ENCODE results near the gene RPS21. TPM values are rescaled to one million over a fixed set of nuclear protein-coding genes. Genes with fewer than 3 reads are reported as not detected.

Gene RPS21
- total RNA-seq, 2 experiments from 2014 or later = 3,015 to 3,210 TPM

GRCh38 chr20:62426699-62427131, 39.8 kb downstream of the RPS21 start:
- Mint-ChIP-seq H3K9me3 (no peaks in the 10 kb centered on the region), H3K27me3 (peaks cover 9% of the 10 kb centered on the region), H3K4me3 (no peak overlapping the region), H3K27ac (no peak overlapping the region), H3K36me3 (ENCODE audit: low read depth) (no peaks in the 10 kb centered on the region), H3K4me1 (ENCODE audit: low read depth) (no peaks in the 10 kb centered on the region)
- Histone ChIP-seq H3K27me3 (ENCODE audit: control insufficient read depth in 1 of 2, insufficient read depth in 2 of 2, low read length in 2 of 2) (peaks cover 0 to 7% of the 10 kb centered on the region in 2 experiments), H3K36me3 (ENCODE audit: insufficient read depth, low read length) (no peaks in the 10 kb centered on the region), H3K4me1 (ENCODE audit: insufficient read depth, low read length) (no peaks in the 10 kb centered on the region), H3K9me3 (ENCODE audit: control insufficient read depth in 1 of 2, insufficient read depth in 1 of 2, low read length in 2 of 2) (peaks cover 0 to 6% of the 10 kb centered on the region in 2 experiments), H3K27ac (ENCODE audit: low read depth in 1 of 2, low read length in 2 of 2) (no peak overlapping the region), H3K4me3 (ENCODE audit: low read length) (no peak overlapping the region)
- intact Hi-C loops (cut with DNase I, micrococcal nuclease) = no loop called here
- ChIA-PET POLR2A (no interaction called here), CTCF (no interaction called here)
- ATAC-seq (ENCODE audit: poor library complexity) (no peak), DNase-seq (no peak)
- no peak for TF ChIP-seq CTCF (IDR thresholded peaks at IDR 0.05)

DNA sequence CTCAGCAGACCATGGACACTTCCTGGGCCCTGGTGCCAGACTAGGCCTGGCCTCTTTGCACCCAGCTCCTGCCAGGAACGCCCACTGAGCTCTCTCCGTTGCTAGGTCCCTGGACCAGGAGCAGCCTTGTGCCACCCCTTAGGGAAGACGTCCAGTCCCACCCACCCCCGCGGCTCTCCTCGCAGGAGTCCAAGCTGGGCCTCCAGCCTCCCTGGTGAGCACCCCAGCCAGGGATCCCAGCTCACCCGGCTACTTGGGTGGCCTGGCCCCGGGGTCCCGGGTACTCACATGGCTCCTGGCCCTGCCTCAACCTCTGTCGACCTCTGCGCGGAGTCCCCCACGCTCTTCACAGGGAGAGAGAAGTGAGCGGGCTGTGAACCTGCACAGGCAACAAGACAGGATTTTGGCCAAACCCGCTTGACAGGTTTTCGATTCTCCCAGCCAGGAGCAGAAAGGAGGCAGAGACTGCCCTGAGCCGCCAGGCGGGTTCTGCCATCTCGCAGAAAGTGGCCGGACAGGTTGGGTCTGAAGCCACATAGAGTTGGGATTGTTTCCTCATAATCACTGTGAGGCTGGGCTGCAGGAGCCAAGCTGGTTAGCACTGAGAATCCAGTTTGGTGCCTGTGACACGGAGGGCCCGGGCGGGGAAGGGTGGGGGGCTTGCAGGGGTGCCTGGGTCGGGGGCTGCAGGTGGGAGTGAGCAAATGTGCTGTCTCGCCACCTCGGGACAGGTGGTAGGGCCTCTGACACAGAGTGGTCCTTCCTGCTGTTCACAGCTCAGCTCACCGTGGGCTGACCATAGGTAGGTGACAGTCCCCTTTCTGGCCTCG, 40.5 kb downstream of the RPS21 start, which contains the start of gene RBBP8NL:
Gene RBBP8NL (minus strand): TSS at position 368 of the 830 bp plus-strand sequence. CDS start 7,892 bp downstream, outside the sequence.
- Histone ChIP-seq H3K36me3 (ENCODE audit: insufficient read depth, low read length) (no peaks in the 10 kb centered on the region), H3K27me3 (ENCODE audit: control insufficient read depth in 1 of 2, insufficient read depth in 2 of 2, low read length in 2 of 2) (peaks cover 0 to 7% of the 10 kb centered on the region in 2 experiments), H3K9me3 (ENCODE audit: control insufficient read depth in 1 of 2, insufficient read depth in 1 of 2, low read length in 2 of 2) (peaks cover 0 to 6% of the 10 kb centered on the region in 2 experiments), H3K27ac (ENCODE audit: low read depth in 1 of 2, low read length in 2 of 2) (no peak within 1 kb of the TSS), H3K4me1 (ENCODE audit: insufficient read depth, low read length) (no peaks in the 10 kb centered on the region), H3K4me3 (ENCODE audit: low read length) (no peak within 1 kb of the TSS)
- CTCF ChIA-PET = no interaction called here
- peaks cover 10% of the 10 kb centered on the region for H3K27me3 Mint-ChIP-seq
- H3K4me1 Mint-ChIP-seq (ENCODE audit: low read depth) = no peaks in the 10 kb centered on the region
- H3K36me3 Mint-ChIP-seq (ENCODE audit: low read depth) = no peaks in the 10 kb centered on the region
- POLR2A ChIA-PET = no interaction called here
- intact Hi-C loops (cut with DNase I, micrococcal nuclease) = no loop called here
- ATAC-seq (ENCODE audit: poor library complexity) (no peak), DNase-seq (no peak)
- H3K9me3 Mint-ChIP-seq = no peaks in the 10 kb centered on the region
- H3K4me3 Mint-ChIP-seq = no peak within 1 kb of the TSS
- no peak for TF ChIP-seq CTCF (IDR thresholded peaks at IDR 0.05)
- H3K27ac Mint-ChIP-seq = no peak within 1 kb of the TSS

DNA sequence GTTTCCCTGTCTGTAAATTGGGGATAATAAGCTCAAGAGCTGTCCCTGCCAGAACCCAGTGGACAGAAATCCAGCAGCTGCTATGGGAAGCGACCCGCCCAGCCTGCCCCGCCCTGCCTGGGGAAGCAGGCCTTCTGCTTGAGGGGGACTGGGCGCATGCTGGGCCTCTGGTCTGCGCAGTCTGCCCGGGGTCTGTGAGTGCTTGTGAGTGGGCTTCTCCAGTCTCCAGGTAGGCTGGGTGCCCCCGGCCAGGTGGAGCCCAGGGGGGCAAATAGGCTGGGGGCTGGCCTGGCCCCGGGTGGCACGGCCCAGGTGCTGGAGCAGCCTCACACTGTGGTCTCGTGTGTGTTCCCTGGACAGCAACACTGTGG, 41.1 kb downstream of the RPS21 start:
- intact Hi-C loops (cut with DNase I, micrococcal nuclease) = no loop called here

More for the DNA sequence above, 41.1 kb downstream of the RPS21 start:
- no peaks in the 10 kb centered on the region for H3K9me3 Mint-ChIP-seq
- DNase-seq (no peak), ATAC-seq (ENCODE audit: poor library complexity) (no peak)
- Histone ChIP-seq H3K4me3 (ENCODE audit: low read length) (no peak overlapping the region), H3K9me3 (ENCODE audit: control insufficient read depth in 1 of 2, insufficient read depth in 1 of 2, low read length in 2 of 2) (peaks cover 0 to 6% of the 10 kb centered on the region in 2 experiments), H3K36me3 (ENCODE audit: insufficient read depth, low read length) (no peaks in the 10 kb centered on the region), H3K27ac (ENCODE audit: low read depth in 1 of 2, low read length in 2 of 2) (no peak overlapping the region), H3K4me1 (ENCODE audit: insufficient read depth, low read length) (no peaks in the 10 kb centered on the region), H3K27me3 (ENCODE audit: control insufficient read depth in 1 of 2, insufficient read depth in 2 of 2, low read length in 2 of 2) (peaks cover 0 to 7% of the 10 kb centered on the region in 2 experiments)
- H3K4me3 Mint-ChIP-seq = no peak overlapping the region
- no peak overlapping the region for H3K27ac Mint-ChIP-seq
- POLR2A ChIA-PET = no interaction called here
- peaks cover 10% of the 10 kb centered on the region for H3K27me3 Mint-ChIP-seq
- H3K36me3 Mint-ChIP-seq (ENCODE audit: low read depth) = no peaks in the 10 kb centered on the region
- no peak for TF ChIP-seq CTCF (IDR thresholded peaks at IDR 0.05)
- H3K4me1 Mint-ChIP-seq (ENCODE audit: low read depth) = no peaks in the 10 kb centered on the region
- CTCF ChIA-PET = no interaction called here
